Smooth muscle cell (in vitro differentiated cells): ENCODE measurements around the gene SEH1L. TPM values are rescaled to one million over a fixed set of nuclear protein-coding genes. Genes with fewer than 3 reads are reported as not detected.

Experiments
- DNase-seq: peaks from one replicate; lab custom pipeline; 2025; ENCODE audit not compliant: unreplicated experiment; lab: John Stamatoyannopoulos, UW
- H2AFZ ChIP-seq: fragments of 200-600 bp; sonication (generic); 2 replicates; pipeline ENCODE4 v1.6.0; 2016; ENCODE audit warnings: antibody characterized with exemption, low read depth, mild to moderate bottlenecking
- H3F3A ChIP-seq: fragments of 200-600 bp; sonication (generic); 2 replicates; pipeline ENCODE4 v1.6.0; 2017; ENCODE audit warnings: antibody characterized with exemption, low read depth
- H3K27ac ChIP-seq: fragments of 200-600 bp; sonication (generic); 2 replicates; pipeline ENCODE4 v1.5.1; 2016; ENCODE audit warnings: low read depth, mild to moderate bottlenecking
- H3K27me3 ChIP-seq: fragments of 200-600 bp; sonication (generic); 2 replicates; pipeline ENCODE4 v1.6.1; 2016; ENCODE audit warnings: low read depth, mild to moderate bottlenecking
- H3K36me3 ChIP-seq: fragments of 200-600 bp; sonication (generic); 2 replicates; pipeline ENCODE4 v1.5.1; 2016; ENCODE audit warnings: low read depth
- H3K4me1 ChIP-seq: fragments of 200-600 bp; sonication (generic); 2 replicates; pipeline ENCODE4 v1.5.1; 2016; ENCODE audit warnings: low read depth
- H3K4me2 ChIP-seq: fragments of 200-600 bp; sonication (generic); 2 replicates; pipeline ENCODE4 v1.6.0; 2016; ENCODE audit warnings: mild to moderate bottlenecking
- H3K4me3 ChIP-seq: fragments of 200-600 bp; sonication (generic); 2 replicates; pipeline ENCODE4 v1.5.1; 2016; ENCODE audit warnings: mild to moderate bottlenecking
- H3K79me2 ChIP-seq: fragments of 200-600 bp; sonication (generic); 2 replicates; pipeline ENCODE4 v1.6.0; 2016; ENCODE audit warnings: low read depth, mild to moderate bottlenecking
- H3K9ac ChIP-seq: fragments of 200-600 bp; sonication (generic); 2 replicates; pipeline ENCODE4 v1.6.0; 2016; ENCODE audit warnings: low read depth
- H3K9me3 ChIP-seq: fragments of 200-600 bp; sonication (generic); replicated peaks from 2 replicates; pipeline ENCODE4 v1.5.1; 2016; ENCODE audit warnings: low read depth
- H4K20me1 ChIP-seq: fragments of 200-600 bp; sonication (generic); 2 replicates; pipeline ENCODE4 v1.6.0; 2016; ENCODE audit warnings: low read depth
- CTCF ChIP-seq: fragments of 200-600 bp; sonication (generic); IDR thresholded peaks from 2 replicates; pipeline ENCODE4 v1.5.1; 2017; ENCODE audit warnings: borderline replicate concordance, mild to moderate bottlenecking, antibody characterized with exemption; ENCODE audit not compliant: insufficient read depth, poor library complexity, severe bottlenecking
- WGBS: methylation state at CpG from one replicate; pipeline ENCODE4 v1.1.7; 2016; ENCODE audit warnings: low lambda C conversion rate; 5-methylcytosine and 5-hydroxymethylcytosine counted together
- polyA plus RNA-seq: library from polyadenylated mRNA; unstranded; fragments of >200 nt; fragmentation: Nextera tagmentation; extraction: Ambion mirVana; gene quantifications from 2 replicates; pipeline ENCODE4 v1.2.1, GENCODE V29; 2016
- total RNA-seq: library from RNA; depleted of rRNA; stranded (reverse); fragments of >200 nt; gene quantifications from 2 replicates; pipeline ENCODE4 v1.2.3, GENCODE V29; 2014

The SEH1L gene
- total and polyA plus RNA-seq, 2 experiments from 2014 or later, result 18.4 to 43.5 TPM

GRCh38 chr18:12960395-12960794 lies 12.6 kb downstream of the SEH1L start:
- H3K4me1 ChIP-seq, result no peaks in the 10 kb centered on the region
- TF ChIP-seq CTCF, result no peak
- DNase-seq, result no peak
- H3K27ac ChIP-seq, result no peak overlapping the region
- no peak overlapping the region for H3K9ac ChIP-seq
- H3F3A ChIP-seq, result no peaks in the 10 kb centered on the region
- WGBS, result 92% methylated on average over 2 of the region's 2 CpGs
- H2AFZ ChIP-seq, result no peak overlapping the region
- H4K20me1 ChIP-seq, result peaks cover 19% of the 10 kb centered on the region
- H3K4me2 ChIP-seq, result no peak overlapping the region
- no peak overlapping the region for H3K4me3 ChIP-seq
- H3K27me3 ChIP-seq, result no peaks in the 10 kb centered on the region
- peaks cover 3% of the 10 kb centered on the region for H3K36me3 ChIP-seq
- H3K79me2 ChIP-seq, result peaks cover 25% of the 10 kb centered on the region
- H3K9me3 ChIP-seq, result no peaks in the 10 kb centered on the region

GRCh38 chr18:12960853-12961397 lies 13.1 kb downstream of the SEH1L start:
- Histone ChIP-seq H3K79me2 (peaks cover 25% of the 10 kb centered on the region), H3K27me3 (no peaks in the 10 kb centered on the region), H2AFZ (no peak overlapping the region), H3K9me3 (no peaks in the 10 kb centered on the region), H3K27ac (no peak overlapping the region), H3K4me1 (no peaks in the 10 kb centered on the region), H3K4me2 (no peak overlapping the region), H3K4me3 (no peak overlapping the region), H3K9ac (no peak overlapping the region), H4K20me1 (peaks cover 19% of the 10 kb centered on the region), H3F3A (no peaks in the 10 kb centered on the region), H3K36me3 (peaks cover 3% of the 10 kb centered on the region)
- WGBS, result 91% methylated on average over 6 of the region's 6 CpGs
- no peak for DNase-seq
- no peak for TF ChIP-seq CTCF

- no peaks in the 10 kb centered on the region for H3F3A ChIP-seq
- 100% methylated on average over 1 of the region's 1 CpG for WGBS
- H3K4me2 ChIP-seq, result no peak overlapping the region
- no peak for TF ChIP-seq CTCF
- no peak overlapping the region for H3K9ac ChIP-seq
- peaks cover 25% of the 10 kb centered on the region for H3K79me2 ChIP-seq
- DNase-seq, result no peak
- peaks cover 19% of the 10 kb centered on the region for H4K20me1 ChIP-seq
- H3K9me3 ChIP-seq, result no peaks in the 10 kb centered on the region
- no peak overlapping the region for H3K4me3 ChIP-seq
- H3K27me3 ChIP-seq, result no peaks in the 10 kb centered on the region
- no peak overlapping the region for H3K27ac ChIP-seq
- H2AFZ ChIP-seq, result no peak overlapping the region
- H3K4me1 ChIP-seq, result no peaks in the 10 kb centered on the region
- H3K36me3 ChIP-seq, result peaks cover 7% of the 10 kb centered on the region
Measured at GRCh38 chr18:12963069-12963468, 15.3 kb downstream of the SEH1L start.

- Histone ChIP-seq H3K36me3 (peaks cover 7% of the 10 kb centered on the region), H3K4me1 (no peaks in the 10 kb centered on the region), H3F3A (no peaks in the 10 kb centered on the region), H3K27ac (peak overlapping the region; percentile 29), H2AFZ (no peak overlapping the region), H3K27me3 (no peaks in the 10 kb centered on the region), H3K4me2 (no peak overlapping the region), H4K20me1 (no peaks in the 10 kb centered on the region), H3K79me2 (no peaks in the 10 kb centered on the region), H3K4me3 (no peak overlapping the region), H3K9ac (no peak overlapping the region), H3K9me3 (no peaks in the 10 kb centered on the region)
- TF ChIP-seq CTCF, result no peak
- whole genome bisulfite sequencing, result 83% methylated on average over 4 of the region's 4 CpGs
- DNase-seq, result no peak
Measured at GRCh38 chr18:12968115-12968514, 20.3 kb downstream of the SEH1L start.
